HL-60 (cell line): ENCODE measurements around the gene CCDC40.

Experiments used
- DNase-seq, 2 experiments: peaks; one replicate each; pipeline ENCODE4 v3.0.0-alpha.2; 2010 to 2020; ENCODE audit warnings: low read depth in 1 of 2, low spot score in 1 of 2
- H3K27ac ChIP-seq: fragments of 250-450 bp; sonication (Bioruptor Pico); replicated peaks from 2 replicates; pipeline ENCODE4 v1.5.1; 2020; ENCODE audit warnings: mild to moderate bottlenecking, moderate library complexity
- H3K27me3 ChIP-seq: fragments of 250-450 bp; sonication (Bioruptor Pico); 2 replicates; pipeline ENCODE4 v1.5.1; 2021; ENCODE audit warnings: mild to moderate bottlenecking, moderate library complexity; ENCODE audit not compliant: insufficient read depth, poor library complexity, severe bottlenecking
- H3K4me3 ChIP-seq: replicated peaks from 2 replicates; pipeline ENCODE4 v1.5.1; 2011; ENCODE audit warnings: mild to moderate bottlenecking, control low read depth, low read length; ENCODE audit not compliant: insufficient read depth
- GABPA ChIP-seq: IDR thresholded peaks from 2 replicates; pipeline ENCODE4 v1.6.1; 2012; ENCODE audit warnings: low read depth
- POLR2AphosphoS5 ChIP-seq: IDR thresholded peaks from 2 replicates; pipeline ENCODE4 v1.6.1; 2012; ENCODE audit warnings: low read depth
- SPI1 ChIP-seq: IDR thresholded peaks from 2 replicates; pipeline ENCODE4 v1.6.1; 2012; ENCODE audit warnings: low read depth, mild to moderate bottlenecking, borderline replicate concordance
- TF ChIP-seq, protein P1 (sequence below): IDR thresholded peaks from one replicate; pipeline ENCODE4 v1.5.1; 2011; ENCODE audit warnings: low read length, control low read depth, inconsistent platforms; ENCODE audit not compliant: insufficient read depth
- TF ChIP-seq, protein P2 (sequence below): IDR thresholded peaks from 2 replicates; pipeline ENCODE4 v1.6.1; 2012; ENCODE audit warnings: low read depth; ENCODE audit not compliant: insufficient replicate concordance

CCDC40 gene

DNA sequence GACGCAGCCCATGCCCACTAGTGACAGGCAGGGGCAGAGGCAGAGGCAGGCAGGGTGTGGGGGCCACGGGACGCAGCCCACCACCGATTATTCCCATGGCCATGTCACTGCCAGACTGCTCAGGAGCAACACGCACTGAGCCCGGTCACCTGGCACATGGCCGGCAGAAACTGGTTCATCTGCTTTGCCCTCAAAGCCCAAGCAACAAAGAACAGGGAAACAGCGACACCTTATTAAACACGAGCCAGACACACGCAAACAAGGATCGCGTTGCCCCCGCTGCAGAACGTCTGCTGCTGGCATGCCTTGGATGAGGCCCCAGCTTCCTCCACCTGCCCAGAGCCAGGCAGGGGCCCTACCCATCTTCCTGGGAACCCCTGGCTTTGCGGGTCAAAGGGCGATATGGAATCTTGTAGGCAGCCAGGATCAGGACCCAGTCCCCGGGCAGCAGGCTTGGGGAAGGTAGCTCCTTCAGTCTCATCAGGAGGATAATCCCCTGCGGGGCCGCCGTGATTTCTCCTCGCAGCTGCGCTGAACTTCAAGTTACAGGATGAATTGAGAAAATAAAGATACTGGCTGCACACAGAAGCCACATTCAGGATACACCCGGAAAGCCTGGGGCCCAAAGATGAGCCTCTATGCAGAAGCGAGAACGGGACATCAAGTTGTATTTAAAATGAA is 5.6 kb upstream of the CCDC40 start:
- no peak for DNase-seq
- H3K27me3 ChIP-seq, result peaks cover 15% of the 10 kb centered on the region
- TF ChIP-seq, protein P1, sequence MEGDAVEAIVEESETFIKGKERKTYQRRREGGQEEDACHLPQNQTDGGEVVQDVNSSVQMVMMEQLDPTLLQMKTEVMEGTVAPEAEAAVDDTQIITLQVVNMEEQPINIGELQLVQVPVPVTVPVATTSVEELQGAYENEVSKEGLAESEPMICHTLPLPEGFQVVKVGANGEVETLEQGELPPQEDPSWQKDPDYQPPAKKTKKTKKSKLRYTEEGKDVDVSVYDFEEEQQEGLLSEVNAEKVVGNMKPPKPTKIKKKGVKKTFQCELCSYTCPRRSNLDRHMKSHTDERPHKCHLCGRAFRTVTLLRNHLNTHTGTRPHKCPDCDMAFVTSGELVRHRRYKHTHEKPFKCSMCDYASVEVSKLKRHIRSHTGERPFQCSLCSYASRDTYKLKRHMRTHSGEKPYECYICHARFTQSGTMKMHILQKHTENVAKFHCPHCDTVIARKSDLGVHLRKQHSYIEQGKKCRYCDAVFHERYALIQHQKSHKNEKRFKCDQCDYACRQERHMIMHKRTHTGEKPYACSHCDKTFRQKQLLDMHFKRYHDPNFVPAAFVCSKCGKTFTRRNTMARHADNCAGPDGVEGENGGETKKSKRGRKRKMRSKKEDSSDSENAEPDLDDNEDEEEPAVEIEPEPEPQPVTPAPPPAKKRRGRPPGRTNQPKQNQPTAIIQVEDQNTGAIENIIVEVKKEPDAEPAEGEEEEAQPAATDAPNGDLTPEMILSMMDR, result no peak
- TF ChIP-seq, protein P2, sequence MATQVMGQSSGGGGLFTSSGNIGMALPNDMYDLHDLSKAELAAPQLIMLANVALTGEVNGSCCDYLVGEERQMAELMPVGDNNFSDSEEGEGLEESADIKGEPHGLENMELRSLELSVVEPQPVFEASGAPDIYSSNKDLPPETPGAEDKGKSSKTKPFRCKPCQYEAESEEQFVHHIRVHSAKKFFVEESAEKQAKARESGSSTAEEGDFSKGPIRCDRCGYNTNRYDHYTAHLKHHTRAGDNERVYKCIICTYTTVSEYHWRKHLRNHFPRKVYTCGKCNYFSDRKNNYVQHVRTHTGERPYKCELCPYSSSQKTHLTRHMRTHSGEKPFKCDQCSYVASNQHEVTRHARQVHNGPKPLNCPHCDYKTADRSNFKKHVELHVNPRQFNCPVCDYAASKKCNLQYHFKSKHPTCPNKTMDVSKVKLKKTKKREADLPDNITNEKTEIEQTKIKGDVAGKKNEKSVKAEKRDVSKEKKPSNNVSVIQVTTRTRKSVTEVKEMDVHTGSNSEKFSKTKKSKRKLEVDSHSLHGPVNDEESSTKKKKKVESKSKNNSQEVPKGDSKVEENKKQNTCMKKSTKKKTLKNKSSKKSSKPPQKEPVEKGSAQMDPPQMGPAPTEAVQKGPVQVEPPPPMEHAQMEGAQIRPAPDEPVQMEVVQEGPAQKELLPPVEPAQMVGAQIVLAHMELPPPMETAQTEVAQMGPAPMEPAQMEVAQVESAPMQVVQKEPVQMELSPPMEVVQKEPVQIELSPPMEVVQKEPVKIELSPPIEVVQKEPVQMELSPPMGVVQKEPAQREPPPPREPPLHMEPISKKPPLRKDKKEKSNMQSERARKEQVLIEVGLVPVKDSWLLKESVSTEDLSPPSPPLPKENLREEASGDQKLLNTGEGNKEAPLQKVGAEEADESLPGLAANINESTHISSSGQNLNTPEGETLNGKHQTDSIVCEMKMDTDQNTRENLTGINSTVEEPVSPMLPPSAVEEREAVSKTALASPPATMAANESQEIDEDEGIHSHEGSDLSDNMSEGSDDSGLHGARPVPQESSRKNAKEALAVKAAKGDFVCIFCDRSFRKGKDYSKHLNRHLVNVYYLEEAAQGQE, result no peak
- no peak for TF ChIP-seq POLR2AphosphoS5
- no peak for TF ChIP-seq GABPA
- TF ChIP-seq SPI1, result no peak
- no peak overlapping the region for H3K4me3 ChIP-seq
- H3K27ac ChIP-seq, result no peak overlapping the region

DNA sequence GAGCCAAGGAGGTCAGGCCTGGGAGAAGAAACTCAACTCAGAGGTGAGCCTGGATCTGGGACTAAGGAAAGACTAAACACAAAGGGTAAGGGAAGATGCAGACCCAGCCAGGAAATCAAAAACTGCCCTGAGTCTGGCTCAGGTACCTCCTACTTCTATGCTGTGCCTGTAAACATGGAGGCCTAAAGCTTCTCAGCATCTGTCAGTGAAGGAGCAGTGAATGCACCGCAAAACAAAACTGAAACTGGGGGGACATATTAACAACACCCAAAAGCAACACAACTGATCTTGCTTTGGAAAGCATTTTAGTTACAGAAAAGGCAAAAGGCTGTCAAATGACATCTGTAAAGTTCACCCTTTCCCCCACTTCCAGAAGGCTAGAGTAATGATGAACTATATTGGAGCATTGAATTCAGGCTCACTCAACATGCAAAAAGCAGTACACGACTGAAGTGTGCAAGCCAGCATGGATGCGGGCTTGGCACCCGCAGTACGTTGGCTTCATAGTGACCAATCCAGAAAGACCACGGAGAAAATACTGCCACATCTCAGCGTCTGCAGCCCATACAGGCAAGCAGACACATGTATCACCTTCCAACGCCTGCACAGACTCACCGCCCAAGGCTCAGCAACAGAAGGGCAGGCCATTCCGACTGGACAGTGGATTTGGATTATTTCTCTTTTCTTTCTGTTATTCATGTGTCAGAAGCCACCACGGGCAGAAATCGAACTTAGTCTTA is 4.6 kb upstream of the CCDC40 start:
- no peak overlapping the region for H3K27ac ChIP-seq
- no peak for DNase-seq
- peaks cover 24% of the 10 kb centered on the region for H3K27me3 ChIP-seq
- no peak overlapping the region for H3K4me3 ChIP-seq
- no peak for TF ChIP-seq SPI1
- TF ChIP-seq, protein P1, result no peak
- no peak for TF ChIP-seq POLR2AphosphoS5
- no peak for TF ChIP-seq GABPA
- TF ChIP-seq, protein P2, result no peak

DNA sequence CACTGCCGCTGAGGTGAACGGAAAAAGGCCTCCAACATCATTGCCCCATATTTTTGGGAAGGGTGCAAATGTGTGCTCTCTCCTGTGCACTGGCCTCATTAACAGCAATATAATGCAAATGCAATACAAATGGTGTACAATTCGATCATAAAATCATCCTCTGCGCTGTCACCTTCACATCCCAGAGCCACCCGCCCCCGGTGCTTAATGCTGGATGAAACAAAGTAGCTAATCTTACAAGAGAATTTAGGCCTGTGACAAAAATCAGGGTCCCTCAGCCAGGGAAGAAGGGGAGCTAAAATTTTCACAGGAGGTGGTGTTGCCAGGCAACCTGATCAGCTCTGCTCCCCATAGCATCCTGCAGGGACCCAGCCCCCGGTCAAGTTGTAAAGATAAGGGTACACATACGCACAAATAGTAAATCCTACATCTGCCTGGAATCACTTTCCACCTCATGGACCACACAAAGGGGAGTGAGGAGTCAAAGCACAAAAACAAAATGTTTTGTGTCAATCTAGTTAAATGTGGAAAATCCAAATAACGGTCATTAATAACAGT is 3.7 kb upstream of the CCDC40 start:
- H3K27me3 ChIP-seq, result peaks cover 30% of the 10 kb centered on the region
- H3K4me3 ChIP-seq, result no peak overlapping the region
- TF ChIP-seq GABPA (no peak), POLR2AphosphoS5 (no peak)
- TF ChIP-seq, protein P1, result no peak
- H3K27ac ChIP-seq, result no peak overlapping the region
- no peak for DNase-seq
